HCT116 (cell line): ENCODE data around the gene KLHDC9. TPM values are rescaled to one million over a fixed set of nuclear protein-coding genes. Genes with fewer than 3 reads are reported as not detected.
"Not testable (repeated sequence)": the region's sequence is repeated elsewhere in the genome, so short reads cannot be mapped to it uniquely, and the experiment has no call there.

Experiments
- ATAC-seq: fragments of 200-7000 bp; cut with Tn5 transposase; 2 replicates; pipeline ENCODE4 v1.9.1; 2020; ENCODE audit warnings: mild to moderate bottlenecking, moderate library complexity
- BruUV-seq: library from RNA; stranded (reverse); fragments of 400-500 nt; replicated peaks from 2 replicates; lab custom pipeline; 2021; lab: Mats Ljungman, UMichigan
- CTCF ChIA-PET: fragments of 300-600 bp; sonication (Branson Sonifier 250); formaldehyde crosslinking; loops from one replicate; lab custom pipeline; 2021; ENCODE audit warnings: antibody characterized with exemption; lab: Charles Lee
- POLR2A ChIA-PET: fragments of 300-600, 350-600 bp; sonication (Branson Sonifier 250); formaldehyde crosslinking; loops from one replicate; lab custom pipeline; 2021; ENCODE audit warnings: antibody characterized with exemption; lab: Charles Lee
- RAD21 ChIA-PET, 2 experiments: fragments of 300-600 bp; sonication (Branson Sonifier 250); formaldehyde crosslinking; loops; one replicate each; lab custom pipeline; 2023; ENCODE audit warnings: low total read pairs in 2 of 2; ENCODE audit not compliant: uncharacterized antibody in 2 of 2, unreplicated experiment in 2 of 2, low non-redundant PET in 1 of 2; lab: Charles Lee
- DNase-seq: peaks from one replicate; pipeline ENCODE4 v3.0.0-alpha.2; 2010; ENCODE audit warnings: low read depth, low spot score
- H2AFZ ChIP-seq: fragments of 200-600 bp; shearing (Covaris generic), sonication (generic); 2 replicates; pipeline ENCODE4 v1.6.1; 2017; ENCODE audit warnings: low read depth, mixed run types, mixed read lengths, antibody characterized with exemption, low read length; ENCODE audit not compliant: poor library complexity, severe bottlenecking
- H3K27ac ChIP-seq: 2 replicates; pipeline ENCODE4 v1.5.1; 2012; ENCODE audit warnings: low read depth, low read length
- H3K27me3 ChIP-seq: fragments of 200-600 bp; sonication (generic); 2 replicates; pipeline ENCODE4 v1.6.1; 2016; ENCODE audit warnings: mixed run types, low read length, mixed read lengths; ENCODE audit not compliant: insufficient read depth
- H3K36me3 ChIP-seq, 2 experiments: fragments of 200-500 bp in 1 of 2; fragments of 200-600 bp in 1 of 2; sonication (Bioruptor generic) in 1 of 2; sonication (generic) in 1 of 2; 2 replicates each; pipeline versions ENCODE4 v1.5.1 to v1.6.1; 2014 to 2016; ENCODE audit warnings: low read length in 2 of 2, inconsistent platforms in 1 of 2, mixed read lengths in 1 of 2, mixed run types in 1 of 2; ENCODE audit not compliant: insufficient read depth in 2 of 2, control insufficient read depth in 1 of 2
- H3K4me1 ChIP-seq, 2 experiments: fragments of 200-600 bp in 1 of 2; sonication (generic) in 1 of 2; 2 replicates each; pipeline versions ENCODE4 v1.5.1 to v1.6.1; 2012 to 2017; ENCODE audit warnings: low read length in 2 of 2, inconsistent platforms in 1 of 2, mild to moderate bottlenecking in 1 of 2, mixed read lengths in 1 of 2, mixed run types in 1 of 2, moderate library complexity in 1 of 2; ENCODE audit not compliant: insufficient read depth in 2 of 2, control insufficient read depth in 1 of 2
- H3K4me2 ChIP-seq: fragments of 200-600 bp; sonication (generic); 2 replicates; pipeline ENCODE4 v1.6.1; 2017; ENCODE audit warnings: mixed run types, low read length, mixed read lengths
- H3K4me3 ChIP-seq, 2 experiments: fragments of 200-600 bp in 1 of 2; sonication (generic) in 1 of 2; replicated peaks in 1 of 2; 2 replicates each; pipeline ENCODE4 v1.5.1; 2011 to 2016; ENCODE audit warnings: low read length in 2 of 2, control low read depth in 1 of 2, low read depth in 1 of 2, mild to moderate bottlenecking in 1 of 2, mixed read lengths in 1 of 2, mixed run types in 1 of 2
- H3K79me2 ChIP-seq: fragments of 200-600 bp; sonication (generic); 2 replicates; pipeline ENCODE4 v1.6.1; 2017; ENCODE audit warnings: mild to moderate bottlenecking, mixed run types, low read length, moderate library complexity, mixed read lengths; ENCODE audit not compliant: insufficient read depth
- H3K9ac ChIP-seq: fragments of 200-600 bp; sonication (generic); 2 replicates; pipeline ENCODE4 v1.6.1; 2016; ENCODE audit warnings: low read length, mixed read lengths
- H3K9me2 ChIP-seq: fragments of 200-600 bp; sonication (generic), shearing (Covaris generic); 2 replicates; pipeline ENCODE4 v1.6.1; 2017; ENCODE audit warnings: mixed run types, mild to moderate bottlenecking, moderate library complexity; ENCODE audit not compliant: insufficient read depth
- H3K9me3 ChIP-seq, 2 experiments: fragments of 200-500 bp in 1 of 2; fragments of 200-600 bp in 1 of 2; sonication (Bioruptor generic) in 1 of 2; sonication (generic) in 1 of 2; 2 replicates each; pipeline ENCODE4 v1.6.1; 2014 to 2017; ENCODE audit warnings: low read length in 2 of 2, mixed read lengths in 2 of 2, inconsistent platforms in 1 of 2, low read depth in 1 of 2, mild to moderate bottlenecking in 1 of 2, mixed run types in 1 of 2, moderate library complexity in 1 of 2; ENCODE audit not compliant: control insufficient read depth in 1 of 2, insufficient read depth in 1 of 2
- H4K20me1 ChIP-seq: fragments of 200-600 bp; sonication (generic), shearing (Covaris generic); 2 replicates; pipeline ENCODE4 v1.6.1; 2017; ENCODE audit warnings: mixed run types, mild to moderate bottlenecking, moderate library complexity; ENCODE audit not compliant: insufficient read depth
- CEBPB ChIP-seq: IDR thresholded peaks from 2 replicates; pipeline ENCODE4 v1.6.1; 2012; ENCODE audit warnings: low read depth
- EGR1 ChIP-seq: IDR thresholded peaks from 2 replicates; pipeline ENCODE4 v1.6.1; 2012; ENCODE audit warnings: low read depth
- intact Hi-C: fragments of 100-400 bp; cut with micrococcal nuclease; formaldehyde crosslinking; loops from 2 replicates; pipeline ENCODE4 v1.10.0; 2022
- total RNA-seq: library from RNA; stranded (reverse); gene quantifications from one replicate; pipeline ENCODE4 v1.2.1, GENCODE V29; 2021; ENCODE audit not compliant: unreplicated experiment

The KLHDC9 gene
- total RNA-seq, 1 experiment from 2014 or later = 1.4 TPM

- H3K9me2 ChIP-seq, RAD21 ChIA-PET, H4K20me1 ChIP-seq, H3K4me3 ChIP-seq, H3K27me3 ChIP-seq, H3K36me3 ChIP-seq, ATAC-seq, H3K4me2 ChIP-seq, H3K27ac ChIP-seq, BruUV-seq, H3K9ac ChIP-seq, H2AFZ ChIP-seq, H3K9me3 ChIP-seq, intact Hi-C loops, DNase-seq, H3K79me2 ChIP-seq, CTCF ChIA-PET: not testable (repeated sequence)
- peaks cover 0 to 14% of the 10 kb centered on the region in 2 experiments; a peak in 1 of 4 replicates for H3K4me1 ChIP-seq
- POLR2A ChIA-PET = interaction anchor here (0.6 kb wide), 1 partner anchor 72 kb away, joined by 4 read pairs; no protein-coding TSS in a partner anchor
Observed at GRCh38 chr1:161065681-161066080, 32.5 kb upstream of the KLHDC9 start.

DNA sequence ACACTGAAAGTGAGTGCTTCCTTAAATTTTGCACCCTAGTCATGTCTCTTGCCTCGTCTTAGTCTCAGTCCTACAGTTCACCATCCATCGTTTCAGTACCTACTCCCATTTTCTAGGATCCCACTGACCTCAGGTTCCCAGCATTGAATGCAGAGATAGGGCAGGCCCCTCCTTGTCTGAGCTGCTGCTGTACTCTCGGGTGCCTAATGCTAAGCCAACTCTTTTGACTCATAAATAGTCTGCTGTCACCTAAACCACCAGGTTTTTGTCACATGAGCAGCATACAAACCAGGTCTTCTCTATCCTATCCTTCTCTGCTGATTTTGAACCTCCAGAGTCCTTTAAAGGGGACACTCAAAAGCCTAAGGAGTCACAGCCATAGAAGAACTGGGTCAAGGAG is 31.5 kb upstream of the KLHDC9 start:
- TF ChIP-seq EGR1 = no peak
- TF ChIP-seq CEBPB = no peak
- TF ChIP-seq, all 23 proteins: peak for 0
- ChIA-PET POLR2A (no interaction called here), CTCF (no interaction called here), RAD21 (no interaction called here)
- Histone ChIP-seq H3K9ac (no peak overlapping the region), H3K36me3 (no peaks in the 10 kb centered on the region), H3K9me2 (no peaks in the 10 kb centered on the region), H3K4me3 (no peak overlapping the region), H3K27me3 (no peaks in the 10 kb centered on the region), H4K20me1 (no peaks in the 10 kb centered on the region), H3K4me1 (peaks cover 0 to 14% of the 10 kb centered on the region in 2 experiments; a peak in 1 of 4 replicates), H2AFZ (no peak overlapping the region), H3K79me2 (no peaks in the 10 kb centered on the region), H3K9me3 (no peaks in the 10 kb centered on the region), H3K4me2 (no peak overlapping the region), H3K27ac (no peak overlapping the region)
- no TSS peak for BruUV-seq
- no peak for DNase-seq
- intact Hi-C loops = no loop called here
- no peak for ATAC-seq
